KOPT-K1 (cell line): ENCODE data around the gene ADCY10.

Experiments used
- H3K27ac ChIP-seq: fragments of 200-600 bp; sonication (generic); 2 replicates; pipeline ENCODE4 v1.5.1; 2016; ENCODE audit warnings: antibody characterized with exemption, mild to moderate bottlenecking, low read depth, low read length; ENCODE audit not compliant: poor library complexity, severe bottlenecking
- H3K36me3 ChIP-seq: fragments of 200-600 bp; sonication (generic); 2 replicates; pipeline ENCODE4 v1.5.1; 2017; ENCODE audit warnings: antibody characterized with exemption, mild to moderate bottlenecking, low read length, moderate library complexity; ENCODE audit not compliant: insufficient read depth
- H3K9me3 ChIP-seq: fragments of 200-600 bp; sonication (generic); 2 replicates; pipeline ENCODE4 v1.5.1; 2017; ENCODE audit warnings: antibody characterized with exemption, low read length, mild to moderate bottlenecking; ENCODE audit not compliant: insufficient read depth, poor library complexity, severe bottlenecking

ADCY10 gene, protein sequence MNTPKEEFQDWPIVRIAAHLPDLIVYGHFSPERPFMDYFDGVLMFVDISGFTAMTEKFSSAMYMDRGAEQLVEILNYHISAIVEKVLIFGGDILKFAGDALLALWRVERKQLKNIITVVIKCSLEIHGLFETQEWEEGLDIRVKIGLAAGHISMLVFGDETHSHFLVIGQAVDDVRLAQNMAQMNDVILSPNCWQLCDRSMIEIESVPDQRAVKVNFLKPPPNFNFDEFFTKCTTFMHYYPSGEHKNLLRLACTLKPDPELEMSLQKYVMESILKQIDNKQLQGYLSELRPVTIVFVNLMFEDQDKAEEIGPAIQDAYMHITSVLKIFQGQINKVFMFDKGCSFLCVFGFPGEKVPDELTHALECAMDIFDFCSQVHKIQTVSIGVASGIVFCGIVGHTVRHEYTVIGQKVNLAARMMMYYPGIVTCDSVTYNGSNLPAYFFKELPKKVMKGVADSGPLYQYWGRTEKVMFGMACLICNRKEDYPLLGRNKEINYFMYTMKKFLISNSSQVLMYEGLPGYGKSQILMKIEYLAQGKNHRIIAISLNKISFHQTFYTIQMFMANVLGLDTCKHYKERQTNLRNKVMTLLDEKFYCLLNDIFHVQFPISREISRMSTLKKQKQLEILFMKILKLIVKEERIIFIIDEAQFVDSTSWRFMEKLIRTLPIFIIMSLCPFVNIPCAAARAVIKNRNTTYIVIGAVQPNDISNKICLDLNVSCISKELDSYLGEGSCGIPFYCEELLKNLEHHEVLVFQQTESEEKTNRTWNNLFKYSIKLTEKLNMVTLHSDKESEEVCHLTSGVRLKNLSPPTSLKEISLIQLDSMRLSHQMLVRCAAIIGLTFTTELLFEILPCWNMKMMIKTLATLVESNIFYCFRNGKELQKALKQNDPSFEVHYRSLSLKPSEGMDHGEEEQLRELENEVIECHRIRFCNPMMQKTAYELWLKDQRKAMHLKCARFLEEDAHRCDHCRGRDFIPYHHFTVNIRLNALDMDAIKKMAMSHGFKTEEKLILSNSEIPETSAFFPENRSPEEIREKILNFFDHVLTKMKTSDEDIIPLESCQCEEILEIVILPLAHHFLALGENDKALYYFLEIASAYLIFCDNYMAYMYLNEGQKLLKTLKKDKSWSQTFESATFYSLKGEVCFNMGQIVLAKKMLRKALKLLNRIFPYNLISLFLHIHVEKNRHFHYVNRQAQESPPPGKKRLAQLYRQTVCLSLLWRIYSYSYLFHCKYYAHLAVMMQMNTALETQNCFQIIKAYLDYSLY (N-terminal part only)

DNA sequence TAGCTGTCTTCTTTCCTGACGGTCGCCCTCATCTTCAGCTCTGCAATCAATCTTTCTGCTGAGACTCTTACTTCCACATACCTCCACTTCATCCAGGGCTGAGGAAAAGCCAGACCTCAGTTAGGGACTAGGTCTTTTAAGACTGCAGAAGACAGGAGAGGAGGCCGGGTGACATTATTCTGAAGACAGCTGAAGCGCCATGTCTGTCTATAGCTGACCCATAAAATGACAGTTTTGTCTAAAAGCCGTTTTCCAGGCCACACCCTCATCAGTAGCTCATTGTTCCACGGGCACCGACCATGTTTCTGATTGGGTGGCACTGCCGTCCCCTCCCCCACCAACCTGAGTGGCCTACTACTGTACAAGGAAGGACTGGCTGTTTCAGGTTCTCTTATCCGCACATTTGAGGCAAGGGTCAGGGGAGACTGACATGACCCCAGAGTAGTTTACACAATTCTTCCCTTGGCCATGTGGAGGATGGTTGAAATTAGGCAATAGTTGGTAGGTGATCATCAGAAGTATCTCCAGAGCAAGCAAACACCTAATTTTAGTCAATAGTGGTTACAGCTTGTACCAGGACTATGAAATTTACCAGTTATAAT, at the start of gene ADCY10:
ADCY10 (minus strand) TSS at position 240 of the 602 bp plus-strand sequence. CDS start 8,994 bp downstream, outside the sequence.
- peaks cover 40% of the 10 kb centered on the region for H3K36me3 ChIP-seq
- H3K9me3 ChIP-seq = peaks cover 17% of the 10 kb centered on the region
- H3K27ac ChIP-seq = no peak within 1 kb of the TSS

- Histone ChIP-seq H3K36me3 (peaks cover 30% of the 10 kb centered on the region), H3K9me3 (peaks cover 13% of the 10 kb centered on the region), H3K27ac (no peak overlapping the region)
Observed at GRCh38 chr1:167957710-167958109, 43.8 kb upstream of the ADCY10 start.

DNA sequence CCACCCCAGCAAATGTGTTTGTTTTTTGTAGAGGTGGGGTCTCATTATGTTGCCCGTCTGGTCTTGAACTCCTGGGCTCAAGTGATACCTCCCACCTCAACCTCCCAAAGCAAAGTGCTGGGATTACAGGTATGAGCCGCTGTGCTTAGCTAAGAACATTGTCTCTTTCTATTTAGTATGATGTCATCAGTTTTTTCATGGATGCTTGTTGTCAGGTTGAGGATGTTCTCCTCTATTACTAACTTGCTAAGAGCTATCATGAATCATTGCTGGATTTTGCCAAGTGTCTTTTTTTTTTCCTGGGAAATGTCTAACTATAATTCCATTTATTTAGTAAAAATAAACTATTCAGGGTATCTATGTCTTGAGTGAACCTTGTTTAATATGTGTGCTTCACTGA, 42.0 kb upstream of the ADCY10 start:
- Histone ChIP-seq H3K27ac (no peak overlapping the region), H3K9me3 (peaks cover 13% of the 10 kb centered on the region), H3K36me3 (peaks cover 36% of the 10 kb centered on the region)

- Histone ChIP-seq H3K9me3 (peaks cover 6% of the 10 kb centered on the region), H3K27ac (no peak overlapping the region), H3K36me3 (peaks cover 31% of the 10 kb centered on the region)
Observed at GRCh38 chr1:167950569-167950968, 36.6 kb upstream of the ADCY10 start.

DNA sequence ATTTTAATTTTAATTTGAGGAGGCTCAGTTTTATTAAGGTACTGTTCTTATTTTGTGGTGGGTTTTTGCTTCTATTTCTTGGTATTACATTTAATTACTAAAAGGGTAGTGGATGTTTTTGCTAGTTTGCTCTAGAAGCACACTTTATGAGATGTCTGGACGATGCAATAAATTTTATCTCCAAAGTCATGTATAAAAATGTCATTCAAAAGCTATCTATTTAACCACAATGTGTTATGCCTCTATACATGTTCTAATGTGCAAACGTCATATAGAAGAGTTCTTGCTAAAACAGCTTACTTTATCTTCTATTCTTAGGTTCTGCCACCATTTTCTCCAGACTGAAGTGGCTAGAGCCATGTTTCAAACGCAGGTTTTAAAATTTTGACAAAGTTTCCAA, 35.9 kb upstream of the ADCY10 start:
- peaks cover 23% of the 10 kb centered on the region for H3K36me3 ChIP-seq
- H3K27ac ChIP-seq = no peak overlapping the region

DNA sequence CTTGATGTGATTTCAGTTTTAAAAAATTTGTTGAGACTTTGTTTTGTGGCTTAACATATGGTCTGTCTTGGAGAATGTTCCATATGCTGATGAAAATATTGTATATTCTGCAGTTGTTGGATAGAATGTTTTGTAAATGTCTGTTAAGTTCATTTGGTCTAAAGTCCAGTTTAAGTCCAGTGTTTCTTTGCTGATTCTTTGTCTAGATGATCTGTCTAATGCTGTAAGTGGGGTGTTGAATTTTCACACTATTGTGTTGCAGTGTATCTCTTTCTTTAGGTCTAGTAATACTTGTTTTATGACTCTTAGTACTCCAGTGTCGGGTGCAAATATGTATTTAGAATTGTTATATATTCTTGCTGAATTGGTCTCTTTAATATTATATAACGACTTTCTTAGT, 33.8 kb upstream of the ADCY10 start:
- Histone ChIP-seq H3K36me3 (peaks cover 9% of the 10 kb centered on the region), H3K27ac (no peak overlapping the region), H3K9me3 (peaks cover 6% of the 10 kb centered on the region)

More for the DNA sequence above, 35.9 kb upstream of the ADCY10 start:
- no peaks in the 10 kb centered on the region for H3K9me3 ChIP-seq

DNA sequence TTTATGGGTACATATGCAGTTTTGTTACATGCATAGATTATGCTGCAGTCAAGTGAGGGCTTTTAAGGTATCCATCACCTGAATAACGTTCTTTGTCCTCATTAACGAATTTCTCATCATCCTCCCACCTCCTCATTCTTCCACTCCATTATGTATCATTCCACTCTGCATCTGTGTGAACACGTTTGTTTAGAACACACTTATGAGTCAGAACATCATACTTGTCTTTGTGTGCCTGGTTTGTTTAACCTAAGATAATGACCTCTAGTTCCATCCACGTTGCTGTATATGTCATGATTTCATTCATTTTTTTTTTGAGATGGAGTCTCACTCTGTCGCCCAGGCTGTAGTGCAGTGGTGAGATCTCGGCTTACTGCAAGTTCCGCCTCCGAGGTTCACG, 29.6 kb upstream of the ADCY10 start:
- Histone ChIP-seq H3K9me3 (peaks cover 6% of the 10 kb centered on the region), H3K27ac (no peak overlapping the region)

GRCh38 chr1:167940264-167940663, 26.3 kb upstream of the ADCY10 start:
- Histone ChIP-seq H3K36me3 (0 out of 2 replicates have a peak, but pooled peaks cover 3% of the 10 kb centered on the region), H3K9me3 (peaks cover 6% of the 10 kb centered on the region)

More for the DNA sequence above, 29.6 kb upstream of the ADCY10 start:
- 0 out of 2 replicates have a peak, but pooled peaks cover 3% of the 10 kb centered on the region for H3K36me3 ChIP-seq

DNA sequence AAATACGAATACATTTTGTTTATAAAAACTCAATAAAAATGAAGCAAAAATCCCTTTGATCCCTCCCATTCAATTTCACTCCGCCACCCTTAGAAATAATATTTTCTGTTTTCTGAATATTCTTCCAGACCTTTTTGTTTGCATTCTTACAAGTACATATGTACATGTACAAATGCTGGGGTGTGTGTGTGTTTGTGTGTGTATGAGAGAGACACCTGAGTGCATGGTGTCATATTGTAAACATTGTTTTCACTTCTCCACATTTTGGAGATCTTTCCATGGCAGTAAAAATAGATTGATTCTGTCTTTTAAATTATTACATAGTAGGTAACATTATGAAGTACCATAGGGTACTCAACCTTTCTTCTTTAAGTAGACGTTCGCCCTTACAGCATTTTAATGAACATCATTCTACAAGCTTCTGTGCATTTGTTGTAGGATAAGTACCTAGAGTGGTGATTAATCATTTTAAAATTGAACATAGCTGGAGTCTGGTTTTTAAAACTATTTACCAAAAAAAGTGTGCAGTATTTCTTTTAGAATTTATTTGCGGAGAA, 24.2 kb upstream of the ADCY10 start:
- H3K9me3 ChIP-seq = no peaks in the 10 kb centered on the region
- H3K27ac ChIP-seq = peak overlapping the region; percentile 94
- H3K36me3 ChIP-seq = no peaks in the 10 kb centered on the region

More at GRCh38 chr1:167940264-167940663, 26.3 kb upstream of the ADCY10 start:
- H3K27ac ChIP-seq = no peak overlapping the region

DNA sequence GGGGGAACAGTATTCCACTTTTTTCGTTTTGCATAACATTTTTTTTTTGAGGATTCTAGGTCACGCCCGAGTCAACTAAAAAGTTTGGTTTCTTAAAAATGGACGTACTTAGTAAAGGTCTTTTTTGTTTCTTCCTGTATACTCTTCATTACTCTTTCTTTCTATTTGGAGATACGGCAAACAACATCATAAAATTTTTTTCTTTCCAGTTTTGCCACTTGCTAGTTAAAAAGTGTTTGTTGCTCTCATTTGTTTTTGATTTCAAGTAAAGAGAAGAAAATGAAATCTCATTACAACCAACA, 23.7 kb upstream of the ADCY10 start:
- Histone ChIP-seq H3K9me3 (no peaks in the 10 kb centered on the region), H3K27ac (peak overlapping the region; percentile 94), H3K36me3 (no peaks in the 10 kb centered on the region)

- peak within 1 kb of the TSS; percentile 94 for H3K27ac ChIP-seq
- no peaks in the 10 kb centered on the region for H3K36me3 ChIP-seq
- no peaks in the 10 kb centered on the region for H3K9me3 ChIP-seq
Observed at GRCh38 chr1:167936930-167937708, 23.2 kb upstream of the ADCY10 start, which contains the start of gene MPC2. MPC2 (minus strand) TSS chr1:167937072; CDS start chr1:167935841, 1,231 bp downstream.

- Histone ChIP-seq H3K36me3 (no peaks in the 10 kb centered on the region), H3K9me3 (no peaks in the 10 kb centered on the region), H3K27ac (peak within 1 kb of the TSS; percentile 94)
Observed at GRCh38 chr1:167936068-167936929, 22.4 kb upstream of the ADCY10 start, which contains the start of gene DCAF6. DCAF6 (plus strand) TSS chr1:167936683; CDS start chr1:167936912, 229 bp downstream.
